Stomach (tissue), 4 donors: Measurements from ENCODE around the gene NOVA2.

Experiments
- CTCF ChIP-seq, 7 experiments: fragments of 450-650 bp in 4 of 7; fragments of 200-600 bp in 3 of 7; sonication (generic) in 3 of 7; IDR thresholded peaks; one replicate each; pipeline ENCODE4 v1.5.1; 2016 to 2019; ENCODE audit warnings: antibody characterized with exemption in 7 of 7, control low read depth in 2 of 7, mild to moderate bottlenecking in 1 of 7
- POLR2A ChIP-seq, 4 donors: fragments of 450-650 bp; IDR thresholded peaks; one replicate each; pipeline ENCODE4 v1.6.1; 2016; ENCODE audit warnings: antibody characterized with exemption in 4 of 4, control low read depth in 2 of 4, mild to moderate bottlenecking in 1 of 4, moderate library complexity in 1 of 4
- POLR2AphosphoS5 ChIP-seq, 3 donors: sonication (generic); formaldehyde crosslinking; IDR thresholded peaks; one replicate each; pipeline ENCODE4 v1.6.1; 2016; ENCODE audit warnings: antibody characterized with exemption in 3 of 3

GRCh38 chr19:45933759-45934158 lies 39.9 kb downstream of the NOVA2 start:
- TF ChIP-seq CTCF (IDR thresholded peaks at IDR 0.05) (no peak), POLR2AphosphoS5 (IDR thresholded peaks at IDR 0.05) (no peak), POLR2A (IDR thresholded peaks at IDR 0.05) (no peak)
